Activated CD4-positive, alpha-beta T cell treated with anti-CD3 and anti-CD28 coated beads, Interleukin-2, amount 50 U/mL, for 24 hours (primary cell): ENCODE data around the gene ADCY1.

Experiments used
- DNase-seq, 2 donors: peaks; one replicate each; pipeline ENCODE4 v3.0.0-alpha.2; 2020; ENCODE audit warnings: low read depth in 1 of 2, low spot score in 1 of 2

Gene ADCY1

DNA sequence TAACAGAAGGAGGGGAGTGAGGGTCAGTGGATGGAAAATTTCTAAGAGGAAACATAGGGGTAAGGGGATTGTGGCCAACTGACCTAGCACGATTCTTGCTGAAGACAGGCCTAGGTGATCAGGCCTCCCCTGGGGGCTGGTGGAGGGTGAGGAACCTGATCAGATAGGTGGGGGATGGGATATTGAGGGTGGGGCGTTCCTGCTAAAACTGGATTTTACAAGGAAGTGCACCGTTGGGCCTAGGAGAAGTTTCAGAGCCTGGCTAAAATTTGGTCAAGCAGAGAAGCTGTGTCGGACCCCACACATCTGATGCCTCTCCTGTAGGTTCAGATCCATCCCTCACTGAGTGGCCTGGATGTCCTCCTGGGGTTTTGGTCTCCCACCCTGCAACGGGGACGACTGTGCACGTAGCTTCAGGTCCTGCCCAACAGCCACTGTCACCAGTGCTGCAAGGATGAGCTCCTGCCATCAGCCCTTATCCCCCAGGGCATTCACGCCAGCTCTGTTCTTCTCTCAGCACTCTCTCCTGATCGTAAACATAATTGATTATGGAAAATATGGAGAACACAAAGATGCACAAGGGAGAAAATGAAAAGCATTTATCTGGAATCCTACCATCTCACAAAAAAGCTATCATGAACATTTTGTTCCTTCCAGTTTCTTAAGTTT lies 89.9 kb downstream of the ADCY1 start:
- no peak for DNase-seq

DNA sequence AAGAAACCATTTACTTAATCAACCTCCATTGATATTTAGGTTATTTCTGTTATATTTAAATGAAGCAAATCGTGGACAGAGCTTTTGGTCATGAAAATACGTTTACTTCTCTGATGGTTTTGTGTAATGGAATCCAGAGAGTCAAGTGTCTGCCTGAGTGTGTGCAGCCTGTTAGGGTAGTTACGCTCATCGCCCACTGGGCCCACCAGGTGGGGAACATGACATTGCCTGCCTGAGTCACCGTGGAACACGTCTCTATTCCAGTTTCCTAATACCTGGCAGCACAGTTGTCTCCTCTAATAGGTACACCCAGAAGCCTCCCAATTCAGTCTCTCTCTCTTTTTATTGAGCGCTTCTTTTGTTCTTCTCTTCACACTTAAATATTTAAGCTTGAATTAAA lies 91.0 kb downstream of the ADCY1 start:
- no peak for DNase-seq

DNA sequence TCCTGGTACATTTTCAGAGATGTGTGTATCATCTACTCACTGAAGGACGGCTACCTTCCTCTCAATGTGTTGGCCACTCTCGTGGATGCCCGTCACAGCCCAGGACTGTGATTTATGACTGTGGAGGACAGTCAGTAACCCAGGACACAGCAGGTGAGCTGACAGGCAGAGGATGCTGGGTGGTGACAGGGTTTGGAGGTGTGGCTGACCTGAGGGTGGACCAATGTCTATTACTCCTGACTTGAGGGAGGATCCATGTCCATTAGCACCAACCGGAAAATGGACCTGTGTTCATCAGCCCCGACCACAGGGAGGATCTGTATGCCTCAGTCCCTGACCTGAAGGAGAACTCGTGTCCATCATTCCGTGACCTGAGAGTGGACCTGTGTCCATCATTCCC lies 96.1 kb downstream of the ADCY1 start:
- DNase-seq, result no peak

DNA sequence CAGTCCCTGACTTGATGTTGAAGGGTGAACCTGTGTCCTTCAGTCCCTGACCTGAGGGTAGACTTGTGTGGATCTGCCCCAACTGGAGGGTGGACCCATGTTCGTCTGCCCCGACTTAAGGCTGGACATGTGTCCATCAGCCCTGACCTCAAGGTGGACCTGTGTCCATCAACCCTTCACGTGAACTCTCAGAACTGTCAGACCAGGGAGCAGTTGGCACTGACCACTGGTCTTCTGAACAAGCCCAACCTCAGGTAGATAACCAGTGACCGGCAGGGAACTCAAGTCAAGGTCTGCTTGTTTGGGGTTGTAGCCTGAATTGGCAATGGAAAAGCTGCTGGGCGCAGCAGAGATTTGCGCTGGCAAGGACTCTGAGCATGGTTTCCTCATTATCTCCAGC lies 96.5 kb downstream of the ADCY1 start:
- DNase-seq, result no peak

DNA sequence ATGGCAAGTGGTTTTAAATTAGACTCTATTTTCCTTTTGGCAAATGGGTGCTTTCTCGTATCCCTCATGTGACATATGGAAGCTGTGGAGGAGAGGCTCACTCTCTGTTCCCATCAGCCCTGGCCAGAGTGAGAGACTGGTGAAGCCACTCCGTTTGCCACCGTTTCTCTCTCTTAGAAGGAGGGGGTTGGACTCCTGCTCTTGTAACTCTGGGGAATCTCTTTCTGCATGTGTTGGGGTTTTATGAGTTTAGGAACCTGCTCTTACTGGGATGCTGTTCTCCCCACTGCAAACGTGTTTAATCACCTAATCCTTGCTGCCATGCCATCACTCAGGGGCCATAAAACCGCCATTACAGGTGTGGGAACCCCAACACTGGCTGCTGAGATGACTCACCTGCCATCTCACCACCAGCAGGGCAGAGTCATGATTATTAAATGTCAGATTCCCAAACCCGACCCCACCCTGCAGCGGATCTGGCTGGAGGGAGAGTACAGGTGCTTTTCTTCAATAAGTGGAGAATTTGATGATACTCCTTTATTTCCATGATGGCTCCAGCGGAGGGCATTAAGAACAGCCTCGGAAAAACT lies 103.2 kb downstream of the ADCY1 start:
- no peak for DNase-seq

DNA sequence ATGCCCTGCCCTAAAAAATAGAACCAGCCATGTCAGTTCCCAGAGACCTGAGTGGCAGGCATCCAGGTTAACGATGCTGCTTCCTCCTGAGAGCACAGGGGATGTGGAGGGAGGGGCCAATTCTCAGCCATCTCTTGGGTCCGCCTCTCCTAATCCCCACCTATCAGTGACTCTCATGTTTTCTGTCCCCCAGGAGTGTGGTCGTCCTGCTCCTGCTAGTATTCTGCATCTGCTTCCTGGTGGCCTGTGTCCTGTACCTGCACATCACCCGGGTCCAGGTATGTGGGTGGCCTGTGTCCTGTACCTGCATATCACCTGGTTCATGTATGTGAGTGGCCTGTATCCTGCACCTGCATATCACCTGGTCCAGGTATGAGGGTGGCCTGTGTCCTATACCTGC lies 105.3 kb downstream of the ADCY1 start:
- DNase-seq, result no peak

DNA sequence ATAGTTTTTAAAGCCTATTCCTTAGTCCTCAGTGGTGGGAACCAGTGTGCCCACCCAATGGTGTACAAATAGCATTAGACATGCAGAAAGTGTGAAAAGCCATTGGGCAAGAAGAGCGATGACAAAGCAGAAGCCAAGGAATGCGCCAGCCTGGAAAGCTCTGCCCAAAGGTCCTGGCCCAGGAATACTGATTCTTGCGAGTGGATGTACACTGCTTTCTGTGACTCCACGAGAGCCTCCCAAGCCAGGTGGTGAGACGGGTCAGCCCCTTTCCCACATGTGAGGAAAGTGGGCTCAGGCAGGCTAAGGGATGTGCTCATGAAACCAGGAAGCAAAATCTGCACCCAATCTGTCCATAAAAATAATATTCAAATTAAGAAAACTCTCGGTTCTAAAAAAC lies 106.6 kb downstream of the ADCY1 start:
- DNase-seq, result no peak

DNA sequence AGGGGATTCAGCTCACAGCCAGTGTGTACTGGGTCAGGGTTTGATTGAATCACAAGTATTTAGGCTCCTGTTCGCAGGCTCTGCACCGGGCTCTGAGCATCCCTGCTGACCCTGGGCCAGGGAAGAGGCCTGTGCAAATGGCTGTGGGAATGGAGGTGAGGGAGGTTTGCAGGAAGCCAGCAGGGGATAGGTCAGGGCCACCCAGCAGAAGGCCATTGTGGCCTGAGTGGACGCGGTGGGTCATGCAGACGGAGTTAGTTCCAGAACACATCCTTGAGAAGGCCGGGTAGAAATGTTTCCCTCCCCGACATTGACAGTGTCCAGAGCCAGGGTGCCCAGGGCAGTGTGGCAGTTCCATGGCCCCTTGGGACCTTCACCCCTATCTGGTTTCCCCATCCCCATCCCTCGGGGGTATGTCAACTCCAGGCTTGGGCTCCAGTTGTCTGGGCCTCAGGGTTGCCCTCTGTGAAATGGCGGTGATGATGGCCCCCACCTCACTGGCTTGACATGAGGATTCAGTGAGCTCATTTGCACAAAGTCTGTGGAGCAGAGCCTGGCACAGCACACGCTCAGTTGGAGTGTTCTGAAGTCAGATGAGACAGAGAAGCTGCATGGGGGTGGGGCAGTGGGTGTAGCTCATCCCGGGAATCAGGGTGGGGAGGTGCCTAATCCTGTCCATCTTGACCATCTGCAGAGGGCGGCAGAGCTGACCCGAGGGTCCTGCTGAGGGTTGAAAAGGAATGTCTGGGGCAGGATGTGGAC lies 107.6 kb downstream of the ADCY1 start:
- DNase-seq, result no peak

DNA sequence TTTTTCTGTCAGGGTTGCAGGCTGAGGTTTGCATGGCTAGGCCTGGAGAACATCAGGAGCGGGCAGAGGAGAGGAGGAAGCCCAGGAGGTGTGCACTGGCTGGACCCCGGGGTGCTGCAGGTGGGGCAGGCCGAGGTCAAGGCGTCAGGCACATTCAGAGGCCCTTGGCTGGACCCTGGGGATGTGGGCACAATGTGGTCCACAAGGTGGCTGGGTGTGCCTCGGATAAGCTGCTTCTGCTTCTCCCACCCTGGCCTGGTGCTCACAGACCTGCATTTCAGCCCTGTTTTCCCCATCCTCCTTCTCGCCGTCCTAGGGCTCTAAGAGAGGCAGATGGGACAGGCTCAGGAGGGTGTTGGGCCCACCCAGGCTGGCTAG lies 108.2 kb downstream of the ADCY1 start:
- no peak for DNase-seq

DNA sequence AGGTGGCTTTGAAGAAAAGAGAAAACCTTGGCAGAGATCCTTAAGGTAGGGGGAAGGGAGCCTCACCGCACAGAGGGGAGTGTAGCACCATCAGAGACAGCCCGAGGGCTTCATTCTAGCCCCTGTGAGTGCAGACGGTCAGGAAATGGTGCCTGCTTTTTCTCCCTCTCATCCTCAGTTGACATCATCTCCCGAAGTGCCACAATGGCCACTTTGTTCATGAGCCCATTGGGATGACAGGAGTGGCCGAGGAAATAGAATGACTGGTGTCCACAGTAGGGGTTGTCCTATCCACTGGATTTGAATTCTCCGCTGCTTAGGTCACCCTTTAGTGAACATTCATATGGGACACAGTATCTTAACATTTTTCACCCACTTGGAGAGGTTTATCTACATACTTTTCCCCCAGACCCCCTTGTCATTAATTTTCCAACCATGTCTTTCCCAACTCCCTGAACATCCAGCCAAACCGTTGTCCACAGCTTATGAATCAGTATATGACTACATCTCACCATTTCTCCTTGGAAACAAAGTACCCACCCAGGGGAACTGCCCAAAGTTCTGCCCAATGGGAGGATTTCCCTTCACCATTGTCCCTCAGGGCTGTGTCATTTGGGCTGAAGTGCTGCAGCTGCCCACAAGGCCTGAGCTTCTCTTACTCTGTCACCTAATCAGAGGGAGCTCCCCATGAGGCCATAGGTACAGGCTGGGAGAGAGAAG lies 108.8 kb downstream of the ADCY1 start:
- no peak for DNase-seq

DNA sequence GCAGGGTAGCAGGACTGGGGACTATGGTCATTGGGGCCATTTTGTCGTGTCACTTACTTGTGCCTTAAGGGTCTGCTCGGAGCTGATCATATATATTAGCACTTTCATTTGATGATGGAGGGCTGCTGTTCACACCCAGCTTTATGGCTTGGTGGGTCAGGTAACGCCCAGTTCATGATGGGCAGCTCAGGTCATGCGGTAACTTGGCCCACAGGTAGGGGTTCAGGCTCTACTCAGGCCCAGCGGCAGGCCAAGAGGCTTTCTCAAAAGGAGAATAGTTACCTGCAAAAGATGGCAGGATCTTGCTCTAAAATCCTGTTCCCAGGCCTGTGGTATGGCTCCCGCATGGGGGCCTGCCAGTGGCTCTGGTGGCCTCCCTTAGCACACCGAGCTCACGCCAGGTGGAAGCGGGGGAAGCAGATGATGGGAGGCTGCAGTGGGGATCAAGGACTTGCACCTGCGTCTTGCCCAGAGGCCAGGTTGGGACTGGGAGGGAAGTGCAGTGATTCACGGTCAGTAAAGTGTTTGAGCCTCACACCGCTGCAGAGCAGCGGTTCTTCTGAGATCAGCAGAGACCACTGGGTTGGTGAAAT lies 109.5 kb downstream of the ADCY1 start:
- DNase-seq, result no peak

DNA sequence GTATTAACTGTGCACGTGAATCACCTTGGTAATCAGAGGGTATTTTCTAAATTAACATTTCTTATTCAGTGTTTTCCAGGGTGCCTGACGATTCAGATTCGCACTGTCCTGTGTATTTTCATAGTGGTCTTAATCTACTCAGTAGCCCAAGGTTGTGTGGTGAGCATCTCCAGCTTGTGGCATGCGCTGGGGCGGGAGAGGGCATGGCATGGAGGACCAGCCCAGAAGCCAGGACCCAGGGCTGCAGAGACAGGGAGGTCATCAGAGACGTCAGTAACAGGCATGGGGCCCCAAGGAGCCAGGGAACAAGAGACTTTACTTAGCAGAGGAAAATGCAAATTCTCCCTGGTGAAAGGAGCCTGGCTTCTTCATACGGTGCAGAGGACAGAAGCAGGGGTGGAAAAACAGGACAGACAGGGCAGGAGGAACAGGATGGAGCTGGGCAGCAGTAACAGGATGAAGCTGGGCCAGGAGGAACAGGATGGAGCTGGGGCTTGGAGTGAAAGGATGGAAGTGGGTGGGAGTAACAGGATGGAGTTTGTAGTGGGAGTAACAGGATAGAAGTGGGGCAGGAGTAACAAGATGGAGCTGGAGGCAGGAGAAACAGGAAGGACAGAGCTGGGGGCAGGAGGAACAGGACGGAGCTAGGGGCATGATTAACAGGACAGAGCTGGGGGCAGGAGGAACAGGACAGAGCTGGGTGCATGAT lies 110.9 kb downstream of the ADCY1 start:
- no peak for DNase-seq

DNA sequence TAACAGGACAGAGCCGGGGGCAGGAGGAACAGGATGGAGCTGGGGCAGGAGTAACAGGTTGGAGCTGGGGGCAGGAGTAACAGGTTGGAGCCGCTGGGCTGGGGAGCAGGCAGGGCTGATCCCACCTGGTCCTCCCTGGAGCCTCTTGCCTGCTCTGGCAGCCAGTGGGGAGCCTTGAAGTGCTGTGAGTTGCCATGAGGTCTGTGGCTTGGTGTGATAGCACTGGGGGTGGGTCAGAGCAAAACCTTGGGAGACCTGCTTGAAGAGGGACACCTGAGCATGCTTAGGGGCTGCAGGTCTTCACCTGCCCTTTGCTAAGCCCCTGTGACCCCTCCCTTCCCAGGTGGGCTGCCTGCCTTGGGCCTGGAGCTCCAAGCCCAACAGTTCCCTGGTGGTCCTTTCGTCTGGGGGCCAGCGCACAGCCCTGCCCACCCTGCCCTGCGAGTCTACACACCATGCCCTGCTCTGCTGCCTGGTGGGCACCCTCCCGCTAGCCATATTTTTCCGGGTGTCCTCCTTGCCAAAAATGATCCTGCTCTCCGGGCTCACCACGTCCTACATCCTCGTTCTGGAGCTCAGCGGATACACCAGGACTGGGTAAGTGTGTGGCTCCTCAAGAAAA lies 111.6 kb downstream of the ADCY1 start:
- DNase-seq, result no peak

DNA sequence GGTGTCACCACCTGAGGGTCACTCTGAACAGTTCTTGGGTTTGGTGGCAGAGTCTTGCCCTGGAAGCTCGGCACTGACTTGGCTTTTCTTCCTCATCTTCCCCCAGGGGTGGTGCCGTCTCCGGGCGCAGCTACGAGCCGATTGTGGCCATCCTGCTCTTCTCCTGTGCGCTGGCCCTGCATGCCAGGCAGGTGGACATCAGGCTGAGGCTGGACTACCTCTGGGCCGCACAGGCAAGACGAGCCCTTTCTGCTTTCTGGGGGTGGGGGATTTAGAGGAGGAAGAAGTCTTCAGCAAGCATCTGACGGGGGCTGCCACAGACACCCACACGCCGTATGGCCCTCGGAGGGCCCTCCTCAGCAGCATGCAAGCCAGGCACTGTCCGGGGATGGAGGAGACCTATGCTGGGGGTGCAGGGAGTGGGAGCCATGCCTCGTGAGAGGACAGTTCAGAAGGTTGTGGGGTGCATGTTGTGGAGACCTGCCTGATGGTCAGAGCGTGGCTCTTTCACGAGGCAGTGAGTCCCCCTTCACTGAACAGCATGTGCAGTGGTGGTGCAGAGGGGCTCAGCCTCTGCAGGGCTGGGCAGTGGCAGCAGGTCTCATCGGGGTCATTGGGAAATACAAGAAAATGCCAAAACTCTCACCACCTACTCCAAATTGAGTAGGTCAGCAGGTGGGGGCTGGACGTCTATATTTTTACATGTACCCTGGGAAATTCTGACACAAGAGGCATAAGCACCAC lies 112.4 kb downstream of the ADCY1 start:
- no peak for DNase-seq

DNA sequence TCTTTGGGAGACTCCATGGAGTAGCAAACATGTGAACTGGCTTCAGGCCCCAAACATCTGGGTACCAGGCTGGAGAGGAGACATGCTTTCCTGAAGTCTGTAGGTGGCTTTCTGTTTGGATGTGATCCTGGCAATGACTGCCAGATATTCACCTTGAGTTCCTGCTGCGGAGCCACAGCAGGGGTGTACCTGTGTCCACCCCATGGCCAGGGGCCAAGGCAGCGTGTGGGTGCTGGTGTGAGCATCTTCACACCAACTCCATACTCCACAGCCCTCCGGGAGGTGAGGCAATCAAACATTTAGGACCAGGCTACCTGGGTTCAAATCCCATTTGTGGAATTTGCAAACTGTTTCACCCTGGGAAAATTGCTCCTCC lies 113.0 kb downstream of the ADCY1 start:
- no peak for DNase-seq

DNA sequence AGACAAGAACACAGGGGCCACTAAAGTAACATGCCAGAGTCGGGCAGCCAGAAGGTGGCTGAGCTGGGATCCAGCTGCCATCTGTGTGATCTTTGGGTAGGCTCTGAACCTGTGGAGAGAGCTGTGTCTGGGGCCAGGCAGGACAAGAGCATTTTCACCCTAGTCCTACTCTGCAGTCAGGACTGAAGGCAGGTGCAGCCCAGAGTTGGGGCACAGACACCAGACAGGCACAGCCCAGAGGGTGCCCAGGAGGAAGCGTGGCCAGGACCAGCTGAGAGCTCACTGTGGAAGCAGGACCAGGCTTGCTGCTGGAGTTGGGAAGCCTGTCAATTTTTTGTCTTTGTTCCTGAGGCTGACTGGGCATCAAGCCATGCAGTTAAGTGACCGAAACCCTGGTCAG lies 113.6 kb downstream of the ADCY1 start:
- DNase-seq, result no peak

DNA sequence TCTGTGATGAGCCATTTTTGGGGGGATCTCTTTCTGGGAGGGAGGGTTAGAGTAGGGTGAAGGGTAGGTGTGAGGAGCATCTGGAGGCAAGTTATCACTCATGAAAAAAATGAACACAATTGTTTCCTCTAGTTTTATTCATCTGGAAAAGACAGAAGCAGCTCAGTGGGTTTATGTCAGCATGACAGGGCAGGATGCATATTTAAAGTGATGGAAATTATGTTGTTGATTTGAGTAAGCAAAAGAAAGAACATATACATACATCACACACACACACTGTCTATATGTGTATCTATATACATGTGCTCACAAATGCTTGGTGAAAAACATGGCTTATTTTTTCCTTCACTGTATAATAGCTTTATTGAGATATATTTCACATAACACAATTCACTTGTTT lies 114.2 kb downstream of the ADCY1 start:
- no peak for DNase-seq

DNA sequence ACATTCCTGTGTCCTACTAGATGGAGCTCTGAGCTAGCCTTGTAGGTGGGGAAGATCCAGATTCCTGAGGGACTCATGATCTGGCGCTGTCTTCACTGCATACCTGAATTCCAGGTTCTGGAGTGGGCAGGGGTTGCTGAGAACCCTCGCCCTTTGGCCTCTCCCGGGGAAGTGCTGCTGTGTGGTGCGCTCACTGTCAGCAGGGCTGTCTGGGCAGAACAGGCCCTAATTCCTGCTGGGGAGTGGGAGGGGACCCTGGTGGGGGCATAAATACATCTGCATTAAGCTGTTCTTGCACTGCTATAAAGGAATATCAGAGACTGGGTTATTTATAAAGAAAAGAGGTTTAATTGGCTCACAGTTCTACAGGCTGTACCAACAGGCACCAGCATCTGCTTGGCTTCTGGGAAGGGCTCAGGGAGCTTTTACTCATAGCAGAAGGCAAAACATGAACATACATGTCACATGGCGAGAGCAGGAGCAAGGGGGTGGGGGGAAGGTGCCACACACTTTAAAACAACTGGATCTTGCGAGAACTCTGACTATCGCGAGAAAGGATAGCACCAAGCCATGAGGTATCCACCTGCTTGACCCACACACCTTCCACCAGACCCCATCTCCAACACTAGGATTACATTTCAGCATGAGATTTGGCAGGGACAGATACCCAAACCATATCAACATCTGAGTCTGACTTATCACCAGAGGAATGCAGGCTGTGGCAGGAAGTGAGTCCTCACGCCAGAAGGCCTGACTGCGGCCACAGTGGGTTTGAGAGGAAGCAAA lies 115.0 kb downstream of the ADCY1 start:
- DNase-seq, result no peak
